Activated CD8-positive, alpha-beta memory T cell treated with anti-CD3 and anti-CD28 coated beads, Interleukin-2, amount 50 U/mL, for 1 hour (primary cell): ENCODE measurements around the gene WDR82.
A peak's percentile ranks its signal among the peaks of the same experiment; 100 is the strongest.

ENCODE experiments used
- DNase-seq: peaks from one replicate; pipeline ENCODE4 v3.0.0-alpha.2; 2020; ENCODE audit errors: extremely low read depth

WDR82 gene

DNA sequence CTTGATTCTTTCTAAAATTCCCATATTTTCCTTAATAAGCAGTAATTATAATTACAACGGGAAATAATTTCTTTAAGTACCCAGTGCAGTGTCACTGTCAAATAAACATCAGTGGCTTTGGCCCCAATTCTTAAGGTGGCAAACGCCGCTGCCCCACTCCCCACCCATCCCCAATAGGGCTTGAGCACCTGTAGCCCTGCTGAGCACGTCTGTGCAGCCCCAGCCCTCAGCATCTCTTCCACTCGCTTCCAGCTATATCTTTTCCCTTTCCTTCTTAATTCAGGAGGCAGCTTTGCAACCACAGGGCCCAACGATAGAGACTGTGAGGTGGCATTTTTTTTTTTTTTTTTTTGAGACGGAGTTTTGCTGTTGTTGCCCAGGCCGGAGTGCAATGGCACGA is 23.8 kb downstream of the WDR82 start:
- DNase-seq: no peak

- peak; percentile 84 for DNase-seq
Observed at GRCh38 chr3:52253314-52254304, 24.8 kb downstream of the WDR82 start.

GRCh38 chr3:52250122-52250521 is 28.3 kb downstream of the WDR82 start:
- no peak for DNase-seq

GRCh38 chr3:52249683-52250082 is 28.8 kb downstream of the WDR82 start:
- DNase-seq: no peak

GRCh38 chr3:52248816-52249547 is 29.5 kb downstream of the WDR82 start:
- no peak for DNase-seq

DNA sequence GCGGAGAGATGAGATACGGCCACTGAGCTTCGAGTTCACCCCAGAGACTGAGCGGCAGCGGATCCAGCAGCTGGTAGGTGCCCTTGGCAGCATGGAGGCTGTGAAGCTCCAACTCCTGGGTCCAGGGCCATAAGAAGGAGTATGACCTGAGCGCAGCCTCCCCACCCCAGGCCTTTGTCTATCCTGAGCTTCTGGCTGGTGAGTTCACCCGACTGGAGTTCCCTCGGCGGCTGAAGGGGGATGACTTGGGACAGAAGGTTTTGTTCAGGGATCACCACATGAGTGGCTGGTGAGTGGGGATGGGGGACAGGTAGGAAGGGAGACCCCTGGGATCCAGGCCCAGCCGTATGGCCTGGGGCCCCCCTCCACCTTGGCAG is 30.3 kb downstream of the WDR82 start:
- no peak for DNase-seq

GRCh38 chr3:52247409-52248164 is 30.9 kb downstream of the WDR82 start:
- no peak for DNase-seq

DNA sequence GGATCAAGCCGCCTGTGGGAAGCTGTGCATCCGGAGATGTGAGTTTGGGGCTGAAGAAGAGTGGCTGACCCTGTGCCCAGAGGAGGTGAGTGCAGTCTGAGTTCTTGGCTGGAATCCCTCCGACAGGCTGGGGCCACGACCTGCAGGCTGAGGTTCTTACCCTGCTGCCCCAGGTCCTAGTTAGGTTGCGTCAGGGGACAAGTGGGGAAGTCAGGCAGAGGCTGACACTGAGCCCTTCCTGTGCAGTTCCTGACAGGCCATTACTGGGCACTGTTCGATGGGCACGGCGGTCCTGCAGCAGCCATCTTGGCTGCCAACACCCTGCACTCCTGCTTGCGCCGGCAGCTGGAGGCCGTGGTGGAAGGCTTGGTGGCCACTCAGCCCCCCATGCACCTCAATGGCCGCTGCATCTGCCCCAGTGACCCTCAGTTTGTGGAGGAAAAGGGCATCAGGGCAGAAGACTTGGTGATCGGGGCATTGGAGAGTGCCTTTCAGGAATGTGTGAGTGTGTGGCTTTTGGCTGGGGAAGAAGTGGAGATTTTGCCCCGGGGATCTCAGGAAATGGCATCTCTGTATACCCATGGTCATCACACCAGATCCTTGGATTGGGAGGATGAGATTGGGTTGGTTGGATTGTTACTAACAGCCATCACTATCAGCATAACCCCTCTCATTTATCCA is 31.6 kb downstream of the WDR82 start:
- no peak for DNase-seq

GRCh38 chr3:52246264-52246620 is 32.2 kb downstream of the WDR82 start:
- no peak for DNase-seq

GRCh38 chr3:52245322-52246263 is 32.9 kb downstream of the WDR82 start, which contains the start of gene PPM1M:
PPM1M (plus strand) TSS chr3:52245759; CDS start chr3:52245825, 66 bp downstream.
- no peak for DNase-seq

DNA sequence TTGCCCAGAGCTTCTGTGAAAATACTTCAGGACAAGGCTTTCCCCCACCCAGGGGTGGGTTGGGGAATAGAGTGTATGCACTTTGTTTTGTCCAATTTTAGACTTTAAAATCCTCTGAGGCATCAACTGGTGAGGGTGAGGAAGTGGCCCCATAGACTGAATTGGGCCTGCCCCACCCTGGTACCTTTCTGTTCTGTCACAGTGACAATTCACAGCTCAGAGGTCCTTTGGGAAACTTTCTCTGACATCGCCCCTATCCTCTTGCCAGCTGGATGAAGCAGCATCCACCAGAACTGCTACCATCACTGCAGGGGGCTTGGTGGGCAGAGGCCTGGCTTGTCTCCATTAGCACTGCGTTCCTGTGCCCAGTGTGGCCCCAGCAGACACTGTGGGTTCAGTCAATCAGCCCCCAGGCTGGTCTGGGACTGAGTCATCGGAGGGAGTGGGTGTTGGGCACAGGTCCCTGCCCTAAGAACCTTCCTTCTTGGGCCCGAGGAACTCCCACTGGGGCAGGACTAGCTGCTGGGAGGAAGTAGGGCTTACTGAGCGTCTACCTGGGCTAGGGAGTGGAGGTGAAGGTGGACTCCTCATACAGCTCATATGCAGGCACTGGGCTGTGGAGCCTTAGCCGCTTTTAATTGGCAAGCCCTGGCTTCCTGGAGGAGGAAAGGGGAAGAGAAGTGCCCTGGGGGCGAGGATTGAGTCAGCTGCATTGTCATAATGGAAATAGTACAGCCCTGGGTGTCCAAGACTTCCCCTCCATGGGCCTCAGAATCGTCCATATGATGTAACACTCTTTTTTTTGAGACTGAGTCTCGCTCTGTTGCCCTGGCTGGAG is 34.4 kb downstream of the WDR82 start:
- DNase-seq: no peak

DNA sequence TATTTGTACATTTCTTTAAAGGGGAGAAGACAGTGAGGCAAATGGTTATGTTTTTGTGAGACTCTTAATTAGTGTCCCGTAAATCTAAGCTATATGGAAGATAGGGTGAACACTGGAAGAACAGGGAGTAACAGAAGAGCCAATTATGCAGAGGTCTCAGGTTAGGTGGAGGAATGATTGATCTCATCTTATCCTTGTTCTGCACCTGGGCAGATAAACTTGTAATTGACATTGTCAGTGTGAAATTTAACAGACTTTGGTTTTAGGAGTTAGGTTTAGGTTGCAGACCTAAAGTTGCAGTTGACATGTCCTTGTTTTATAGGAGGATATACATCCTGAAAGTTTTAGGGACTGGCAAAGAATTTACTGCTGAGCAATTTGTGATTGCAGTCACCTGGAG is 36.4 kb downstream of the WDR82 start:
- no peak for DNase-seq

- DNase-seq: no peak
Observed at GRCh38 chr3:52240886-52241370, 37.5 kb downstream of the WDR82 start.

DNA sequence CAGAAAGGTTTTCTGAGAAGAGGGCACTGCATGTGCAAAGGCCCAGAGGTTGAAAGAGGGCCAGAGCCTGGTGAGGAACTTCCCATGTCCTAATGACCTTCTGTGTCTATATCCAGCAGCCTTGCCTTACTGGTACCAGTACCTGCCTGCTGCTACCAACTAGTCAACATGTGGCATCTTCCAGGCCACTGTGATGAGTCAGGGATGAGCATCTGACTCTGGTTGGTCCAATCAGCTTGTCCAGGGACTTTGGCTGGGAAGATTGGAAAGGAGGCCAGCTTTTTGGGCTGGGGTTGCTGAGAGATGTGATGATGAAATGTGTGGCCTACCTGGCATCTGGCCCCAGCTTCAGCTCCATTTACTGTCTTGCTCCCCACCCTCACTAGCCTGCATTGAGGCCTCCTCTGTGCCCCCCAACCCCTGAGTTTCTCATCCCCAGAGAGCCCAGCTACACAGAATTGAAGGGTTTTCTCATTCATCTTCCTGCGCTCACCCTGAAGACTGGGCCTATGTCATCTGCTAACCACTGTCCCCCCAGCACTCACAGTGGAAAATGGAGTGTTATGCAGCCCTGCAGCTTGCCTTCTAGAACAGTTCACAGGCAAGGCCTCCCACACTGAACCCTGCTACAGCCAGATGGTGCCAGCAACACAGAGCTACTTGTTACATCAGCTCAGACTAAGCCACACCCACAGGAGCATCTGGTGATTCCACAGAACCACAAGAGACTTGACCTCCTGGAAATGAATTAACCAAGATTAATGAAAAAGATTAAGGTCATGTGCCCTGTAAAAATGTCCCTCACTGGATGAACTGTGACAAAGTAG is 38.2 kb downstream of the WDR82 start:
- DNase-seq: no peak

DNA sequence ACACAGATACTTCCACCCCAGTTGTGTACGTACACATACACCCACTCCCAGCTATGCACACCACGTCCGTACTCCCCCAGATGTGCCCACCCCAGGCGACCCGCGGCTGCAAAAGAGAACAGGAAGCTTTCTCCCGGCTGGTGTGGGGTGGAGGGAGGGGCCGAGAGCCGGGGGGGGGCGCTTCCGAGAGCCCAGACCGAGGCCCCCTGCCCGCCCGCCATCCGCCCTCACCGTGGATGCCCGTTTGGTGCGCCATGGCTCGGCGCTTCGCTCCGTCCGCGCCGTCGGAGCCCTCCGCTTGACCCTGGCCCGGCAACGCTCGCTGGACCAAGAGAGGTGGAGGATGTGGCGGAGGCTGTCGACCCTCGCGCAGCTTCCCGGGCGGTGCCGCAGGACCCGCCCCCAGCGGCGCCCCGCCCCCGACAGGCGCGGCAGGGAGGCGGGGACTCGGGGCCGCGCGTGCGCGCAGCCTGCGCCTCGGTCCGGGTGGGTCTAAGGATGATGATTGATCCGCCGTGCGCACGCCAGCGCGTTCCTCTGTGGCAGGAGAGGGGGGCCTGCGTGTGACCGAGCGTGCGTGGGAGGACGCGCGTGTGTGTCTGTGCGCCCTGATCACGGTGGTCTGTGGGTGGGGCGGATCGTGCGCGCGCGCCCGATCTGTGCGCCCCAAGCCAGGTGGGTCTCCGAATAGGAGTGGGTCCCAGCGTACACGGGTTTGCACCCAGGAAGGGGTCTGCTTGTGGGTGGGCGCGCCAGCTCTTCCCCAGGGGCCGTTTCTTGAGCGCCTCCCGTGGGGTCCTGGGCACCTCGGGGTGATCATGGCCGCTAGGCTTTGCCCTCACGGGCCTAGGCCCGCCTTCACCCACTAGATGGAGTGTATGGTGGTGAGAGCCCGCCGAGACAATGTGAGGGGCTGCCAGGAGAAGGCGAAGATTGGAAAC is 39.4 kb downstream of the WDR82 start, which contains the start of gene TWF2:
Gene TWF2, minus strand, starts transcription at position 398 of the 941 bp plus-strand sequence. Its CDS starts 142 bp downstream, at position 256.
- peak; percentile 68 for DNase-seq

DNA sequence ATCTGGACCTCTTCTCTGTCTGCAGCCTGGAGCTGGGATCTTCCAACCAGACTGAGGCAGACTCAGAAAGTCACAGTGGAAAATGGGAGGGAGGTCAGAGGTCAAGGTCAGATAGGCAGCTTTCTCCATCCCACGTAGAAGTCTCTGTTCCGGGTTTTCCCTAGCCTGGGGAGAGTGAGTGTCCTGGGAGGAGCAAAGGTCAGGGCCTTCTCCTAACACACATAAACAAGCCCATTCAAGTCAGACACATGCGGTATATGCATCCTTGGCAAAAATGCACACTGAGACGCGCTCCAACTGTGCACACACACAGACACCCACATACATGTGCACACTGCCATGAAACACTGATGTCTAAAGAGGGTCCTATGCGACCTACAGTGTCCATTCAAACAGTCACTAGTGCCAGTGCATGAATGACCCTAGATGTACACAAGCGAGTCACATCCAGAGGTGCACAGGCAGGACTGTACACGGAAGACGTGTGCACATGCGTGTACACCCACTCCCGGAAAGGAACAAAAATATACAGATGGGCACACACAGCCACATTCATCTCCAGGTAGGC is 40.2 kb downstream of the WDR82 start:
- no peak for DNase-seq

DNA sequence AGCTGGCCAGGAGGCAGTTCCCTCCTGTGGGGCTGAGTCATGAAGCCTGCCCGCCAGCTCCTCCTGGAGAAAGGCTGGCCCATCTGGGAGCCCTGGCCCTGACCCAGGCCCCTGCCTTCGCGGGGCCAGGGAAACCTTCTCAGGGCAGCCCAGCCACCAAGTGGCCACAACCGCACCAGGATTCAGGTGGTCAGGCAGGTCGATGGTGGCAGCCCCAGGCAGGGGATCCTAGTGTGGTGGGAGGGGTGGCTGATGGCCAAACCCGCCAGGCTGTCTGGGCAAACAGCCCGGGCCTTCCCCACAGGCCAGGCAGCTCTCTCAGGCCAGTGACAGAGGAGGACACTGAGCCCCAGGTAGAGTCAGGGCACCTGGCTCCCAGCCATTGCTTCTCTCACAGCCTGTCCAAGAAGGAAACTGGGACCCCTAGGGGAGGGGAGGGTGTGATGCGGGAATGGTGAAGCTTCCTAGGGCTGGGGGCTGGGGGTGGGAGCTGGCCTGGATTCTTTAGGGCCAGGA is 40.7 kb downstream of the WDR82 start:
- DNase-seq: no peak
